Stimulated activated CD4-positive, alpha-beta T cell treated with anti-CD3 and anti-CD28 coated beads, Interleukin-1b, Interleukin-23, amount 100 ng/mL, for 4 hours (primary cell): Measurements from ENCODE around the gene IKZF3.
"Not testable (repeated sequence)": the region's sequence is repeated elsewhere in the genome, so short reads cannot be mapped to it uniquely, and the experiment has no call there.

Source experiments
- DNase-seq, 2 donors: peaks; one replicate each; pipeline ENCODE4 v3.0.0-alpha.2; 2020; ENCODE audit warnings: low read depth in 2 of 2

Gene IKZF3

GRCh38 chr17:39863918-39864746, at the start of gene IKZF3:
IKZF3 (minus strand) TSS chr17:39864312; CDS start chr17:39864126, 186 bp downstream.
- peak; percentile 67 to 70 for DNase-seq

DNA sequence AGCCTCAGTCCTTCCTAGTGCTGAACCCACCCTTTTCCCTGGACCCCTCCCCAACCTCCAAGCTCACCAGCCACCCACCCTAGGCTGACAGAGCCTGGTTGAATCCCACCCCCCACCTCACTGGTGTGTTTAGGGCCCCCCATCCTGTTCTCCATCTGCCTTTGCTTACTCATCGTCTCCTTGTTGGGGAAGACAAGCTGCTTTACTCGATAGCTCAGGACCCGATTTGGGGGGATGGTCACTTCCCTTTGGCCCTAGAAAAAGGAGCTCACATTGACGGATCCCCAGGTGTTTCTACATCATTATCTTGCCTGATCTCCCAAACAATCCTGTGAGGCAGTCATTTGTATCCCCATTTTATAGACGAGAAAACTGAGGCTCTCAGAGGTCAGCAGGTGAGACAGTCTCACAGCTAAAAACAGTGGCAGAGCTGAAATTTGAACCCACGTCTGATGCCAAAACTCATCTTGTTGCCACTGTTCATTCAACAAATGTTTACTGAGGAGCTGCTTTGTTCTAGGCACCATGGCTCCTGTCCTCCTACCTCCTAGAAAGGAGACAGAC, 44.8 kb upstream of the IKZF3 start:
- DNase-seq: no peak

DNA sequence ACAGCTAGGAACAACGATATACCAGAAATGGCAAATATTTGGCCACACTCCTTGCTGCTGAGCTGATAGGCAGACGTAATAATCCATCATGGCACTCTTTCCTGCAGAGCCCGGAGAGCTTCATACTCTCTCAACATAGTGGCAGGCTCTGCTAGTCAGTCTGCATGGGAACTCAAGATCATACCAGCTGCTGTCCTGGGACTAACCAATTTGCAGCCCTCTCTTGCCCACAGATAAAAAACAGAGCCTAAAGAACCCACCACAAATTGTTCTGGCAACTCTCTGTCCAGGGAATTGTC, 40.8 kb upstream of the IKZF3 start:
- no peak for DNase-seq

- DNase-seq: no peak
These were observed 39.2 kb upstream of the IKZF3 start for GRCh38 chr17:39903158-39903884.

DNA sequence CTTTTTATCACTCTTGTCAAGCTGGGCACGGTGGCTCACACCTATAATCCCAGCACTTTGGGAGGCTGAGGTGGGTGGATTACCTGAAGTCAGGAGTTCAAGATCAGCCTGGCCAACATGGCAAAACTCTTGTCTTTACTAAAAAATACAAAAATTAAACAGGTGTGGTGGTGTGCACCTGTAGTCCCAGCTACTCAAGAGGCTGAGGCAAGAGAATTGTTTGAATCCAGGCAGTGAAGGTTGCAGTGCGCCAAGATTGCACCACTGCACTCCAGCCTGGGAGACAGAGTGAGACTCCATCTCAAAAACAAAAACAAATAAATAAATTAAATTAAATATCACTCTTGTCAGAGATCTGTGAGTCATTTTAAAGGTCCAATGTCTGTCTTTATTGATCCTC, 37.9 kb upstream of the IKZF3 start:
- not testable (repeated sequence) for DNase-seq

DNA sequence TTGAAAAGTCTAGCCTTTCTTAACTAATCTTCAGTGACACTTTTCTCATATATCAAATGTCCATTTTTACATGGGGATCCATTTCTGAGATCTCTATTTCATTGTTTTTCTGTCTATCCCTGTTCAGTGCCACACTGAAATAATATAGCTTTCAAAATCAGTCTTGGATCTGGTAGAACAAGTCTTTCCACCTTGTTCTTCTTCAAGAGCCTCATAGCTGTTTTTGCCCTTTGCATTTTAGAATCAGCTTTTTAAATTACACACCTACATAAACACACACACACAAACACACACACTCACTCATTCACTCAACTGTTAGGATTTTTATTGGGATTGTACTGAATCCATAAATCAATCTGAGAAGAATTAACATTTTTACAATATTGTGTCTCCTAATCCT, 35.1 kb upstream of the IKZF3 start:
- no peak for DNase-seq

GRCh38 chr17:39898088-39898487, 34.0 kb upstream of the IKZF3 start:
- DNase-seq: no peak

GRCh38 chr17:39894681-39895376, 30.7 kb upstream of the IKZF3 start:
- no peak for DNase-seq

- no peak for DNase-seq
These were observed 25.1 kb upstream of the IKZF3 start for GRCh38 chr17:39889200-39889599.

- no peak for DNase-seq
These were observed 23.0 kb upstream of the IKZF3 start for GRCh38 chr17:39887078-39887477.

DNA sequence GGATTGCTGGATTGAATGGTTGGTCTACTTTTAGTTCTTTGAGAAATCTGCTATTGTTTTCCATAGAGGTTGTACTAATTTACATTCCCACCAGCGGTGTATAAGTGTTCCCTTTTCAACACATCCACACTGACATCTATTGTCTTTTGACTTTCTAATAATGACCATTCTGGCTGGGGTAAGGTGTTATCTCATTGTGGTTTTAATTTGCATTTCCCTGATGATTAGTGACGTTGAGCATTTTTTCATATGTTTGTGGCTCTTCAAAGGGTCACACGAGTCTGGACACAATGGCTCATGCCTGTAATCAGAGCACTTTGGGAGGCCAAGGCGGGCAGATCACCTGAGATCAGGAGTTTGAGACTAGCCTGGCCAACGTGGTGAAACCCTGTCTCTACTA, 22.0 kb upstream of the IKZF3 start:
- not testable (repeated sequence) for DNase-seq

- DNase-seq: no peak
These were observed 8.6 kb upstream of the IKZF3 start for GRCh38 chr17:39872751-39873150.

- no peak for DNase-seq
These were observed 7.7 kb upstream of the IKZF3 start for GRCh38 chr17:39871801-39872200.

DNA sequence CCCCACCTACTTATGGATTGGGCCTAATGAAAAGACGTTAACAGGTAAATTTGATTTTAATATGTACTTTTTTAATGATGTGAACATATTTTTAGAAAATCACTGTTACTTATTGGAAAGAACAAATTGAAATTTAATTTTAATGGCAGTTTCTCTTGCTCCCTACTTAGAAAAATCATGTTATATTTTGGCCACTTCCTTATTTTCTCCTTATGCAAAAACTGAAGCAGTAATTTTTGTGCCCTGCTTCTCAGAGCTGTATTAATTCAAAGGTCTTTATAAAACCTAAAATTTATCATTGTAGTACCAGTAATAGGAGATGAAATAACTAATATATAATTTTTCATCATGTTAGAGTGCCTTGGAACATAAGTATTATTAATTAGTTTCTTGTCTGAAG, 6.7 kb upstream of the IKZF3 start:
- DNase-seq: no peak

DNA sequence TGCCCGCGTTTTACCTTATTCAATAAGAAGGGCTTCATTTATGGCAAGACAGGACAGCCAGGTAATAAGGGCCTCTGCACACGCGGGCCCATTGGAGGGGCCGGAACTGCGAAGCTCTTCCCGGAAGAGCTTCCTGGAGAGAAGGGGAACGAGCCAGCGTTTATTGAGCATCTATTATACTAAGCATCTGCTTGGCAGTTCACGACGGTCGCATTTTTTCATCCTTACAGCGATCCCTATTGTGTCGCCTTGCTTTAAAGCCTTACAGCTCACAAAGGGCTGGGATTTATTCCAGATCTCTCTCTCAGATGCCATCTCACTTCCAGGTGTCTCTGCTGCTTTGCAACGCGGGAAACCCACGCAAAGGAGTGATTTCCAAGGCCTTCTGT, 4.4 kb upstream of the IKZF3 start:
- DNase-seq: no peak

- DNase-seq: peak; percentile 36 to 57
These were observed 3.9 kb upstream of the IKZF3 start, which contains the start of gene ZPBP2 for GRCh38 chr17:39867880-39868553. ZPBP2 (plus strand) TSS chr17:39868202; CDS start chr17:39868355, 153 bp downstream.

DNA sequence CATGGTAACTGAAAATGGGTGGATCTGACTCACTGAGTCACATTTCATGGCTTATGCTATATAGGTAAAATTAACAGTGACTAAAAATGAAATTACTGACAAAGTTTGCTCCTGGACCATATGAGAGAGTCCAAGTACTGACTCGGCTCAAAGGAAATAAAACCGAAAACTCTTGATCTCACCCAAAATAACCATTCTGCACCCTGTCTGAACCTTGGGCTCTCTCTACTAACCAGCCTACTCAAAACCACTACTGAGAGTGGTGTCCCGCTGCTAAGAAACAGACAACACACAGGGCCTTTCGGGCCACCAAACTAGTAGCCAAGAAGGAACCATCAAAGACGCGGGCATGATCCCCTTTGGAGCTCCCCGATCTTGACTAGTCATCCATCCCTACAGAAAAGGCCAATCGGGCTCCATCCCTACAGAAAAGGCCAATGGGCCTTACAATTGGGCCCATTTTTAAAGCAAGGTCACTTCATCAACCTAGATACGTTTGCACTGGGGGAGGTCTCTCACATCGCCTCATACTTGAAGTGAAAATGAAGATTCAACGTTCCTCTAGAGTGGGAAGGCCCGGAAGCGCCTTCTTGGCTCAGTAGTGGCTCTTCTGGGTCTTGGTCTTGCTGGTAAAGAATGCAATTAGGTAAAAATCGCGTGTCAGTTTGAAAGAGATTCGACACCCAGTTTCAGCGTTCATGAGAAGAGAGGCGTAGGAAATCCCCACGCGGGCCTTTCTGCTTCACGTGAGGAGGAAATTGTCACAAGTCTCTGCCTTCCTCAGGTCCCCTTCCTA, 3.2 kb upstream of the IKZF3 start:
- DNase-seq: peak; percentile 42 to 53

DNA sequence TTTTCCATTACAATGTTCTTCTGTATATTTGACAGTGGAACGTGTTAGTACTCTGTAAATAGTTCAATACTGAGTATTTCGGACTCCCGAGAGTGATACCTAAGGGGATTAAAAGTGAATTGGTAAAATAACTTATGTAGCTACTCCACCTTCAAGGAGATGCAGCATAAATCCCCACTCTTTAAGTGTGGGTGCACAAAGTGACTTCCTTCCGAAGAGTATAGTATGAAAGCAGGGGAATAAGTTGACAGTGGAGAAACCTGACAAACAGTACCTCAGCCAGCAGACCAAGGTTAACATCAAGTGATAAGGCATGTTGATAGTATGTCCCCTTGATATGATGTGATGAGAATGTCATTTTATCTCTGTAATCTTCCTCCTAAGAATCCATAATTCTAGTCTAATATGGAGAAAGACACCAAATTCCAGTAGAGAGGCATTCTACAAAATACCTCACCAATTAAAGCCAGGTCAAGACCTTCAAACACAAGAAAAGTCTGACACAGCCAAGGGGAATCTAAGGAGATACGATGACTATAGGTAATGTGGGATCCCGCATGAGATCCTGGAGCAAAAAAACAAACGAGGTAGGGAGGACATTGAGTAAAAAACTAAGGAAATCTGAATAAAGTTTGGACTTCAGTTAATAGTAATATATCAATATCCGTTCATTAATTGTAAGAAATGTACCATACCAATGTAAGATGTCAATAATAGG, 2.1 kb upstream of the IKZF3 start:
- DNase-seq: no peak

GRCh38 chr17:39863244-39863917, 731 bp downstream of the IKZF3 start:
- no peak for DNase-seq

- DNase-seq: no peak
These were observed 2.9 kb downstream of the IKZF3 start for GRCh38 chr17:39861235-39861634.
